HEK293 (cell line): ENCODE data around the gene PDC.

Experiments used
- CTCF ChIA-PET: fragments of 350-600 bp; formaldehyde crosslinking; extraction: SDS; loops from one replicate; lab custom pipeline; 2021; ENCODE audit warnings: antibody characterized with exemption; lab: Yijun Ruan, JAX
- POLR2A ChIA-PET: fragments of 300-600 bp; formaldehyde crosslinking; extraction: SDS; loops from one replicate; lab custom pipeline; 2020; ENCODE audit warnings: antibody characterized with exemption, inconsistent platforms; lab: Yijun Ruan, JAX
- H3K27ac ChIP-seq: fragments of 200-500 bp; sonication (Bioruptor generic); 2 replicates; pipeline ENCODE4 v1.5.1; 2014; ENCODE audit warnings: low read depth, low read length, control low read depth, inconsistent platforms; ENCODE audit errors: extremely low read depth
- H3K36me3 ChIP-seq, 2 experiments: fragments of 200-500 bp in 1 of 2; sonication (Bioruptor generic) in 1 of 2; 1 replicate in 1 of 2; 2 replicates in 1 of 2; pipeline ENCODE4 v1.5.1; 2014 to 2017; ENCODE audit warnings: inconsistent platforms in 2 of 2, low read length in 2 of 2; ENCODE audit not compliant: control insufficient read depth in 2 of 2, insufficient read depth in 1 of 2
- H3K4me1 ChIP-seq: fragments of 200-500 bp; sonication (Bioruptor generic); 2 replicates; pipeline ENCODE4 v1.5.1; 2014; ENCODE audit warnings: mild to moderate bottlenecking, low read length, inconsistent platforms; ENCODE audit not compliant: control insufficient read depth, insufficient read depth
- H3K4me3 ChIP-seq: 2 replicates; pipeline ENCODE4 v1.5.1; 2011; ENCODE audit warnings: low read depth, mild to moderate bottlenecking, control low read depth, low read length, moderate library complexity
- H3K9me3 ChIP-seq: fragments of 200-500 bp; sonication (Bioruptor generic); 2 replicates; pipeline ENCODE4 v1.5.1; 2014; ENCODE audit warnings: low read depth, low read length, inconsistent platforms; ENCODE audit not compliant: control insufficient read depth, insufficient read depth
- FEZF1 ChIP-seq: fragments of 450-650 bp; formaldehyde crosslinking; IDR thresholded peaks from 2 replicates; pipeline ENCODE4 v1.5.1; 2016; ENCODE audit warnings: missing biosample characterization, missing genetic modification characterization
- HOXC10 ChIP-seq: sonication (generic); formaldehyde crosslinking; IDR thresholded peaks from 2 replicates; pipeline ENCODE4 v1.8.1; 2023; ENCODE audit warnings: mild to moderate bottlenecking, missing genetic modification reagents
- RBAK ChIP-seq: fragments of 450-650 bp; formaldehyde crosslinking; IDR thresholded peaks from 2 replicates; pipeline ENCODE4 v1.5.1; 2016; ENCODE audit warnings: missing biosample characterization, missing genetic modification characterization
- SALL2 ChIP-seq: fragments of 450-650 bp; formaldehyde crosslinking; IDR thresholded peaks from 2 replicates; pipeline ENCODE4 v1.5.0; 2017; ENCODE audit warnings: missing biosample characterization, mild to moderate bottlenecking, missing genetic modification characterization, borderline replicate concordance
- TCF7L2 ChIP-seq: IDR thresholded peaks from 2 replicates; pipeline ENCODE4 v1.6.1; 2011; ENCODE audit warnings: low read depth, mild to moderate bottlenecking, inconsistent platforms, low read length, moderate library complexity, borderline replicate concordance
- ZBTB20 ChIP-seq: fragments of 450-650 bp; formaldehyde crosslinking; IDR thresholded peaks from 2 replicates; pipeline ENCODE4 v1.5.1; 2016; ENCODE audit warnings: missing biosample characterization, missing genetic modification characterization
- ZEB2 ChIP-seq: fragments of 450-650 bp; formaldehyde crosslinking; IDR thresholded peaks from 2 replicates; pipeline ENCODE4 v1.5.1; 2016; ENCODE audit warnings: missing biosample characterization, missing genetic modification characterization
- ZNF10 ChIP-seq: fragments of 450-650 bp; formaldehyde crosslinking; IDR thresholded peaks from 2 replicates; pipeline ENCODE4 v1.5.1; 2017; ENCODE audit warnings: missing biosample characterization, missing genetic modification characterization
- ZNF175 ChIP-seq: fragments of 450-650 bp; formaldehyde crosslinking; IDR thresholded peaks from 2 replicates; pipeline ENCODE4 v1.5.1; 2016; ENCODE audit warnings: missing biosample characterization, missing genetic modification characterization
- ZNF211 ChIP-seq: fragments of 450-650 bp; formaldehyde crosslinking; IDR thresholded peaks from 2 replicates; pipeline ENCODE4 v1.5.1; 2016; ENCODE audit warnings: low read depth, missing biosample characterization, missing genetic modification characterization
- ZNF239 ChIP-seq: fragments of 450-650 bp; formaldehyde crosslinking; IDR thresholded peaks from 2 replicates; pipeline ENCODE4 v1.5.1; 2016; ENCODE audit warnings: missing biosample characterization, missing genetic modification characterization
- ZNF48 ChIP-seq: fragments of 450-650 bp; formaldehyde crosslinking; IDR thresholded peaks from 2 replicates; pipeline ENCODE4 v1.5.1; 2016; ENCODE audit warnings: missing biosample characterization, missing genetic modification characterization
- ZNF654 ChIP-seq: fragments of 450-650 bp; formaldehyde crosslinking; IDR thresholded peaks from 2 replicates; pipeline ENCODE4 v1.5.1; 2016; ENCODE audit warnings: low read depth, missing biosample characterization, missing genetic modification characterization
- ZNF660 ChIP-seq: fragments of 450-650 bp; IDR thresholded peaks from 2 replicates; pipeline ENCODE4 v1.5.1; 2018; ENCODE audit warnings: missing biosample characterization, mild to moderate bottlenecking, missing genetic modification characterization
- ZNF76 ChIP-seq: fragments of 450-650 bp; formaldehyde crosslinking; IDR thresholded peaks from 2 replicates; pipeline ENCODE4; 2016; ENCODE audit warnings: low read depth, missing biosample characterization, missing genetic modification characterization, borderline replicate concordance
- ZNF843 ChIP-seq: fragments of 450-650 bp; formaldehyde crosslinking; IDR thresholded peaks from 2 replicates; pipeline ENCODE4 v1.5.1; 2016; ENCODE audit warnings: missing biosample characterization, missing genetic modification characterization
- ZSCAN30 ChIP-seq: fragments of 450-650 bp; IDR thresholded peaks from 2 replicates; pipeline ENCODE4 v1.5.1; 2018; ENCODE audit warnings: missing biosample characterization, mild to moderate bottlenecking, missing genetic modification characterization, moderate library complexity
- TF ChIP-seq, protein P1 (sequence below): fragments of 450-650 bp; formaldehyde crosslinking; IDR thresholded peaks from 2 replicates; pipeline ENCODE4 v1.5.1; 2016; ENCODE audit warnings: missing biosample characterization, missing genetic modification characterization
- TF ChIP-seq, protein P2 (sequence below): fragments of 450-650 bp; formaldehyde crosslinking; IDR thresholded peaks from 2 replicates; pipeline ENCODE4 v1.5.1; 2016; ENCODE audit warnings: missing biosample characterization, missing genetic modification characterization
- TF ChIP-seq, protein P3 (sequence below): fragments of 450-650 bp; formaldehyde crosslinking; IDR thresholded peaks from 2 replicates; pipeline ENCODE4 v1.5.1; 2017; ENCODE audit warnings: missing biosample characterization, missing genetic modification characterization
- TF ChIP-seq, protein P4 (sequence below): fragments of 450-650 bp; formaldehyde crosslinking; IDR thresholded peaks from 2 replicates; pipeline ENCODE4 v1.5.1; 2016; ENCODE audit warnings: missing biosample characterization, missing genetic modification characterization

Gene PDC

DNA sequence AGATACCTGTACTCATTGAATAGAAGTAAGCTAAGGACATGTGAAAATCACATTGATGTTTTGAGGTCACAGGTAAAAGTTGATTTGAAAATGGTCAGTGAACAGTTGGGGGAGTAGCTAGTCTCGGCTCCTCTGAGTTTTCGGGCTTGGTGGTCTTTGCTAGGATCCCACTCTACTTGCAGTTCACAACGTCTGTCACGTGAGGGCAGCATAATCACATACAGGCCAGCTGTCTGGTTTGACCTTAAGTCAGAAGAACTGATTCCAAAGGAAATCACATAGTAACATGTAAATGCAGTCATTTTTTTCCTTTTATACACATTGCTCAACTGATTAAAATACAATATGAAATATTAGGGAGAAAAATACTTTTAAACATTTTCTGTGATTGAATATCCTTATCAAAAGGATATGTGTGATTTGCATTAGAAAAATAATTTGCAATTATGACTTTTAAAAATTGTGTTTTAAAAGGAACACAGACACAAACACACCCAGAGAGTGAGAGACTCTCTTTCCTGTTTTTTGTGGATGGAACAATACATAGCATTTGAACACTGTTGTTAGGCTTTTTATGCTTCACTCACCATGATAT, 21.8 kb upstream of the PDC start:
- CTCF ChIA-PET, result interaction anchor here (0.5 to 1.1 kb wide), 17 partner anchors 9 to 1783 kb away, joined by 3 to 8 read pairs (median 4); no protein-coding TSS in a partner anchor
- H3K4me1 ChIP-seq, result peaks cover 7% of the 10 kb centered on the region; the same call in 1 of the 2 replicates
- TF ChIP-seq, protein P1, sequence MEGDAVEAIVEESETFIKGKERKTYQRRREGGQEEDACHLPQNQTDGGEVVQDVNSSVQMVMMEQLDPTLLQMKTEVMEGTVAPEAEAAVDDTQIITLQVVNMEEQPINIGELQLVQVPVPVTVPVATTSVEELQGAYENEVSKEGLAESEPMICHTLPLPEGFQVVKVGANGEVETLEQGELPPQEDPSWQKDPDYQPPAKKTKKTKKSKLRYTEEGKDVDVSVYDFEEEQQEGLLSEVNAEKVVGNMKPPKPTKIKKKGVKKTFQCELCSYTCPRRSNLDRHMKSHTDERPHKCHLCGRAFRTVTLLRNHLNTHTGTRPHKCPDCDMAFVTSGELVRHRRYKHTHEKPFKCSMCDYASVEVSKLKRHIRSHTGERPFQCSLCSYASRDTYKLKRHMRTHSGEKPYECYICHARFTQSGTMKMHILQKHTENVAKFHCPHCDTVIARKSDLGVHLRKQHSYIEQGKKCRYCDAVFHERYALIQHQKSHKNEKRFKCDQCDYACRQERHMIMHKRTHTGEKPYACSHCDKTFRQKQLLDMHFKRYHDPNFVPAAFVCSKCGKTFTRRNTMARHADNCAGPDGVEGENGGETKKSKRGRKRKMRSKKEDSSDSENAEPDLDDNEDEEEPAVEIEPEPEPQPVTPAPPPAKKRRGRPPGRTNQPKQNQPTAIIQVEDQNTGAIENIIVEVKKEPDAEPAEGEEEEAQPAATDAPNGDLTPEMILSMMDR, result peak; percentile 40; the same call in 1 of the 2 replicates
- TF ChIP-seq ZNF175 (tag by site-specific recombination) (no peak), ZNF660 (tag by site-specific recombination) (0 out of 2 replicates have a peak, but pooled peaks have one; percentile 20), ZNF654 (tag by site-specific recombination) (peak; percentile 74)
- TF ChIP-seq, protein P2, sequence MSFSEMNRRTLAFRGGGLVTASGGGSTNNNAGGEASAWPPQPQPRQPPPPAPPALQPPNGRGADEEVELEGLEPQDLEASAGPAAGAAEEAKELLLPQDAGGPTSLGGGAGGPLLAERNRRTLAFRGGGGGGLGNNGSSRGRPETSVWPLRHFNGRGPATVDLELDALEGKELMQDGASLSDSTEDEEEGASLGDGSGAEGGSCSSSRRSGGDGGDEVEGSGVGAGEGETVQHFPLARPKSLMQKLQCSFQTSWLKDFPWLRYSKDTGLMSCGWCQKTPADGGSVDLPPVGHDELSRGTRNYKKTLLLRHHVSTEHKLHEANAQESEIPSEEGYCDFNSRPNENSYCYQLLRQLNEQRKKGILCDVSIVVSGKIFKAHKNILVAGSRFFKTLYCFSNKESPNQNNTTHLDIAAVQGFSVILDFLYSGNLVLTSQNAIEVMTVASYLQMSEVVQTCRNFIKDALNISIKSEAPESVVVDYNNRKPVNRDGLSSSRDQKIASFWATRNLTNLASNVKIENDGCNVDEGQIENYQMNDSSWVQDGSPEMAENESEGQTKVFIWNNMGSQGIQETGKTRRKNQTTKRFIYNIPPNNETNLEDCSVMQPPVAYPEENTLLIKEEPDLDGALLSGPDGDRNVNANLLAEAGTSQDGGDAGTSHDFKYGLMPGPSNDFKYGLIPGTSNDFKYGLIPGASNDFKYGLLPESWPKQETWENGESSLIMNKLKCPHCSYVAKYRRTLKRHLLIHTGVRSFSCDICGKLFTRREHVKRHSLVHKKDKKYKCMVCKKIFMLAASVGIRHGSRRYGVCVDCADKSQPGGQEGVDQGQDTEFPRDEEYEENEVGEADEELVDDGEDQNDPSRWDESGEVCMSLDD (tag by site-specific recombination), result no peak
- TF ChIP-seq, all 188 proteins: peak for 3
- no peak overlapping the region for H3K4me3 ChIP-seq
- no peaks in the 10 kb centered on the region for H3K9me3 ChIP-seq
- H3K36me3 ChIP-seq, result no peaks in the 10 kb centered on the region
- no peak overlapping the region for H3K27ac ChIP-seq
- POLR2A ChIA-PET, result no interaction called here

DNA sequence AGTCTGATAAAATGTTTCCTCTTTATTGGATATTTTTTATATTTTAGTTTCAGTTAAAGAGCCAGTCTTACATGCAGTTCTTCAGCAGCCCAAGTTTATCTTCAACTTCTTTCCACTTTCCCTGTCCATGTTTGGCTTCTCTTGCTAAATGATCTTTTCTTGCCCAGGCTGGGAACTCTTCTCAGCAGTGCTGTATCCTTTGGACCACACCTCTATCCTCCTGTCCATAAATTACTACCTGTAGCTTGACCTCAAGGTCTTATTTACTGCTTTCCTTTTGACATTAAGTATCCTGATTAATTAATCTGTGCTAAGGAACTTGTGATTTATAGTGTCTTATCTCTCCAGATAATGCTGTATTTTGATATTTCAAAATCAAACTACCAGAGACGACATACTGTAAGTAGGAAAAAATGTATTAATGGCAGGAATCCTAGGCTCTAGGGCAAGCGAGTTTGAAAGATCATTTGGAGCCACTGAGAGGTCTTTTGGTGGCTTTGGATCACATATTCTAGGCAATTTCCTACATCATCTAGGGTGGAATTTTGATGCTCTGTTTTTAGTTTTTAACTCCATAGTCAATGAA, 20.5 kb upstream of the PDC start:
- Histone ChIP-seq H3K9me3 (no peaks in the 10 kb centered on the region), H3K4me3 (no peak overlapping the region), H3K36me3 (no peaks in the 10 kb centered on the region)
- ChIA-PET POLR2A (no interaction called here), CTCF (no interaction called here)
- TF ChIP-seq ZEB2 (tag by site-specific recombination) (no peak), ZNF211 (tag by site-specific recombination) (no peak)
- TF ChIP-seq, all 188 proteins: peak for 0
- no peak overlapping the region for H3K27ac ChIP-seq
- peaks cover 7% of the 10 kb centered on the region; the same call in 1 of the 2 replicates for H3K4me1 ChIP-seq

DNA sequence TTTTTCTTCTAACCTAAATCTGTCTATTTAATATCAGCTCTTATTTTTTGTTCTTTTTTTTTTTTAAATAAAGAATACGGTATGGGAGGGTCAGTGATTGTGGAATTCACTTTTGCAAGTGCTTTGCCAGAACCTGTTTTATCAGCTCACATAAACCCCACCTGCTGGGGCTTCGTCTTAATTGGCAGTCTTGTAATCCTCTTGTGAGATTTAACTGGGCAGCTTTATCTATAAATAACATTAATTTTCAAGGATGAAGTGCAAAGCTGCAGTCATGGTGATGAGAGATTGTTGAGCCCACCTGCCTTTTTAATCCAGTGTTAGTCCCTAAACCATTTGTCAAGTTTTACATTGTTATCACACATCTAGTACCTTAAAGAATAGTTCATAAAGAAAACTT, 18.2 kb upstream of the PDC start:
- CTCF ChIA-PET, result interaction anchor here (0.6 to 2.2 kb wide), 4 partner anchors 28 to 1547 kb away, joined by 3 to 6 read pairs (median 4); no protein-coding TSS in a partner anchor
- no peak overlapping the region for H3K27ac ChIP-seq
- H3K4me3 ChIP-seq, result no peak overlapping the region
- H3K36me3 ChIP-seq, result no peaks in the 10 kb centered on the region
- peaks cover 7% of the 10 kb centered on the region; the same call in 1 of the 2 replicates for H3K4me1 ChIP-seq
- POLR2A ChIA-PET, result no interaction called here
- TF ChIP-seq, protein P3, sequence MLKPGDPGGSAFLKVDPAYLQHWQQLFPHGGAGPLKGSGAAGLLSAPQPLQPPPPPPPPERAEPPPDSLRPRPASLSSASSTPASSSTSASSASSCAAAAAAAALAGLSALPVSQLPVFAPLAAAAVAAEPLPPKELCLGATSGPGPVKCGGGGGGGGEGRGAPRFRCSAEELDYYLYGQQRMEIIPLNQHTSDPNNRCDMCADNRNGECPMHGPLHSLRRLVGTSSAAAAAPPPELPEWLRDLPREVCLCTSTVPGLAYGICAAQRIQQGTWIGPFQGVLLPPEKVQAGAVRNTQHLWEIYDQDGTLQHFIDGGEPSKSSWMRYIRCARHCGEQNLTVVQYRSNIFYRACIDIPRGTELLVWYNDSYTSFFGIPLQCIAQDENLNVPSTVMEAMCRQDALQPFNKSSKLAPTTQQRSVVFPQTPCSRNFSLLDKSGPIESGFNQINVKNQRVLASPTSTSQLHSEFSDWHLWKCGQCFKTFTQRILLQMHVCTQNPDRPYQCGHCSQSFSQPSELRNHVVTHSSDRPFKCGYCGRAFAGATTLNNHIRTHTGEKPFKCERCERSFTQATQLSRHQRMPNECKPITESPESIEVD, result peak; percentile 55; the same call in 1 of the 2 replicates
- TF ChIP-seq, protein P4, sequence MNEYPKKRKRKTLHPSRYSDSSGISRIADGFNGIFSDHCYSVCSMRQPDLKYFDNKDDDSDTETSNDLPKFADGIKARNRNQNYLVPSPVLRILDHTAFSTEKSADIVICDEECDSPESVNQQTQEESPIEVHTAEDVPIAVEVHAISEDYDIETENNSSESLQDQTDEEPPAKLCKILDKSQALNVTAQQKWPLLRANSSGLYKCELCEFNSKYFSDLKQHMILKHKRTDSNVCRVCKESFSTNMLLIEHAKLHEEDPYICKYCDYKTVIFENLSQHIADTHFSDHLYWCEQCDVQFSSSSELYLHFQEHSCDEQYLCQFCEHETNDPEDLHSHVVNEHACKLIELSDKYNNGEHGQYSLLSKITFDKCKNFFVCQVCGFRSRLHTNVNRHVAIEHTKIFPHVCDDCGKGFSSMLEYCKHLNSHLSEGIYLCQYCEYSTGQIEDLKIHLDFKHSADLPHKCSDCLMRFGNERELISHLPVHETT (tag by site-specific recombination), result no peak
- TF ChIP-seq ZNF76 (no peak), TCF7L2 (0 out of 2 replicates have a peak, but pooled peaks have one; percentile 29), RBAK (tag by site-specific recombination) (no peak), ZSCAN30 (tag by site-specific recombination) (no peak), ZNF843 (0 out of 2 replicates have a peak, but pooled peaks have one; percentile 36), ZNF48 (tag by site-specific recombination) (no peak), FEZF1 (peak; percentile 45), HOXC10 (CRISPR knock-in tag) (no peak), ZNF239 (tag by site-specific recombination) (no peak), SALL2 (tag by site-specific recombination) (no peak), ZNF10 (tag by site-specific recombination) (no peak), ZBTB20 (tag by site-specific recombination) (no peak)
- no peaks in the 10 kb centered on the region for H3K9me3 ChIP-seq
